DMS79 (cell line): Measurements from ENCODE around the gene MCOLN3.
"Not testable (repeated sequence)": the region's sequence is repeated elsewhere in the genome, so short reads cannot be mapped to it uniquely, and the experiment has no call there.

Source experiments
- DNase-seq: peaks from one replicate; lab custom pipeline; 2025; lab: John Stamatoyannopoulos, UW

The MCOLN3 gene

GRCh38 chr1:84991097-84991920 lies 57.0 kb downstream of the MCOLN3 start:
- DNase-seq = no peak

- DNase-seq = no peak
Observed at GRCh38 chr1:84988588-84988987, 59.7 kb downstream of the MCOLN3 start.

- DNase-seq = not testable (repeated sequence)
Observed at GRCh38 chr1:84986561-84986960, 61.7 kb downstream of the MCOLN3 start.

- no peak for DNase-seq
Observed at GRCh38 chr1:84985365-84985764, 62.9 kb downstream of the MCOLN3 start.

- DNase-seq = no peak
Observed at GRCh38 chr1:84982395-84982794, 65.9 kb downstream of the MCOLN3 start.

- DNase-seq = no peak
Observed at GRCh38 chr1:84975035-84975434, 73.3 kb downstream of the MCOLN3 start.

GRCh38 chr1:84973498-84974334 lies 74.6 kb downstream of the MCOLN3 start:
- DNase-seq = peak; percentile 90

GRCh38 chr1:84972377-84972987 lies 75.8 kb downstream of the MCOLN3 start:
- no peak for DNase-seq

GRCh38 chr1:84971957-84972356 lies 76.3 kb downstream of the MCOLN3 start:
- DNase-seq = peak; percentile 33

GRCh38 chr1:84969489-84970250 lies 78.6 kb downstream of the MCOLN3 start:
- no peak for DNase-seq

- DNase-seq = no peak
Observed at GRCh38 chr1:84968865-84969264, 79.4 kb downstream of the MCOLN3 start.

- DNase-seq = no peak
Observed at GRCh38 chr1:84968101-84968500, 80.2 kb downstream of the MCOLN3 start.
